Mononuclear cell (primary cell): ENCODE data around the gene ZNF317. TPM values are rescaled to one million over a fixed set of nuclear protein-coding genes. Genes with fewer than 3 reads are reported as not detected.

Experiments
- total RNA-seq: library from RNA; depleted of rRNA; stranded (reverse); fragments of >200 nt; gene quantifications from one replicate; pipeline ENCODE4 v1.2.3, GENCODE V29; 2012

Gene ZNF317
- total RNA-seq, 1 donor = 73.1 TPM

Other genes starting within 250 kb of the ZNF317 start
- under 0.01 TPM for gene MUC16, start 130.0 kb upstream of the ZNF317 start, total RNA-seq
- gene OR1M1, start 53.3 kb upstream of the ZNF317 start, total RNA-seq = not detected
- not detected for gene OR7G2, start 32.9 kb upstream of the ZNF317 start, total RNA-seq
- not detected for gene OR7G1, start 24.6 kb upstream of the ZNF317 start, total RNA-seq
- not detected for gene OR7G3, start 13.4 kb upstream of the ZNF317 start, total RNA-seq
- gene OR7D2, start 38.6 kb downstream of the ZNF317 start, total RNA-seq = under 0.01 TPM
- not detected for gene OR7D4, start 79.2 kb downstream of the ZNF317 start, total RNA-seq
- not detected for gene OR7E24, start 110.5 kb downstream of the ZNF317 start, total RNA-seq
- gene ZNF699, start 169.4 kb downstream of the ZNF317 start, total RNA-seq = 22.5 TPM
- gene ZNF559, start 183.8 kb downstream of the ZNF317 start, total RNA-seq = 10.3 TPM
- 0.10 TPM for gene ZNF177, start 222.6 kb downstream of the ZNF317 start, total RNA-seq